ENCODE data around the gene MFRP. TPM values are rescaled to one million over a fixed set of nuclear protein-coding genes. Genes with fewer than 3 reads are reported as not detected.

The MFRP gene
- total RNA-seq, 2 experiments from 2014 or later, result not detected

DNA sequence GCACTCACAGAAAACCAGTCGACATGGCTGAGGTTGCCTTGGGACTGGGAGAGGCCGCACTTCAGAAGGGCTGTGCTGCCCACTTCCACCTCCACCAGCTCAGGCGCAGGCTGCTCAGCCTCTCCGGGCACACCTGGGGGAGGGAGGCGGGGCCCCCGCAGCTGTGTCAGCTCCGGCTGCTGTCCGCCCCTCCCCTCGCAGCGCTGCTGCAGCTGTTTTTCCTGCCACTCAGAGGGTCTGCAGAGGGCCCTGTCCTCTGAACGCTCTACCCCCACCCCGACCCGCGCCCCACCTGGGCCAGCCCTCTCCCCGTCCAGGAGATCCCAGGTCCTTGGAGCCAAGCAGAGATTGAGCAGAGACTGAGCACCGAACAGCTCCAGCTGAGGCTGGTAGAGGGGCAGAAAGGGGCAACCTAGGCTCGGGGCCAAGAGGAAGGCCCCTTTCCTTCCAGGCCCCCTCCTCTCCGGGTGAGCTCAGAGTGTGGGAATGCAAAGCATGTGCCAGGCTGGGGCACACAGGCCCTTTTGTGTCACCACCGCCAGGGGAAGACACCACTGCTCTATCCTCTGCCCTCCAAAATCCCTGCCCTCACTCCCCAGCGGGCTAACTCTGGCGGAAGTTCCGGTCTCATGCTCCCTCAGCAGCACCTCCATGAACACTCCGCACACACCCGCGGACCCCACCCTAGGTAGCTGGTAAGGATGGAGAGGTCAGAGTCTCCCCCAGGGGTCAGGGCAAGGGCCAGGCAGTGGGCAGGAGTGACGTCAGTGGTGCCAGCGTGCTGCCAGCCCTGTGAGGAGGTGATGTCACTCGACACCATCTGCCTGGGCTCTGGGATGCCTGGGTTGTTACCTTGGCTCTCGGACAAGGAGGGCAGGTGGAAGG, 31.1 kb downstream of the MFRP start:
- intact Hi-C loops (cut with DNase I, micrococcal nuclease), result no loop called here

DNA sequence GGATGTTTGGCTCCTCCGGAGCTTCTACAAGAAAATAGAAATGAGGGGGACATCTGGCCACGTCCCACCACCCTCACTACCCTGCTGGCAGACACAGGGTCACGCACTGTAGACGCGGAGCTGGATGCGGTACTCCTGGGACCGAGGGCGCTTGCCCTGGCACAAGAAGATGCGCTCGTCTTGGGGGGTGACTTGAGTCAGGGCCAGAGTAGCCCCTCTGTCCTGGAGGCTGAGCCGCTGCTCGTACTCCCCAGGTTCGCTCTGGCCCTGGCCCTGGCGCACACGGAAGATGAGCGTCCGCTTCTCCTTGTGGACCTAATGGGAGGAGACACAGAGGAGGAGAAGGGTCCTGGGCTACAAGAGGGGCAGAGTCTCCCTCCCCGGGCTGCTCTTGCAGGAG, 31.8 kb downstream of the MFRP start:
- no peak for ATAC-seq (ENCODE audit: poor library complexity)

More for the DNA sequence above, 31.1 kb downstream of the MFRP start:
- Histone ChIP-seq H3K4me1 (ENCODE audit: insufficient read depth, low read length) (peaks cover 59% of the 10 kb centered on the region), H3K36me3 (ENCODE audit: insufficient read depth, low read length) (no peaks in the 10 kb centered on the region), H3K9me3 (ENCODE audit: control insufficient read depth in 1 of 2, insufficient read depth in 1 of 2, low read length in 2 of 2) (no peaks in the 10 kb centered on the region), H3K27me3 (ENCODE audit: control insufficient read depth in 1 of 2, insufficient read depth in 2 of 2, low read length in 2 of 2) (peaks cover 33% of the 10 kb centered on the region in 2 experiments), H3K4me3 (ENCODE audit: low read length) (peak overlapping the region; percentile 51), H3K27ac (ENCODE audit: low read depth in 1 of 2, low read length in 2 of 2) (no peak overlapping the region)
- Mint-ChIP-seq H3K4me3 (peak overlapping the region; percentile 76), H3K36me3 (ENCODE audit: low read depth) (no peaks in the 10 kb centered on the region), H3K27me3 (peaks cover 41% of the 10 kb centered on the region), H3K27ac (no peak overlapping the region), H3K9me3 (no peaks in the 10 kb centered on the region), H3K4me1 (ENCODE audit: low read depth) (peaks cover 13% of the 10 kb centered on the region)
- TF ChIP-seq, protein P1, sequence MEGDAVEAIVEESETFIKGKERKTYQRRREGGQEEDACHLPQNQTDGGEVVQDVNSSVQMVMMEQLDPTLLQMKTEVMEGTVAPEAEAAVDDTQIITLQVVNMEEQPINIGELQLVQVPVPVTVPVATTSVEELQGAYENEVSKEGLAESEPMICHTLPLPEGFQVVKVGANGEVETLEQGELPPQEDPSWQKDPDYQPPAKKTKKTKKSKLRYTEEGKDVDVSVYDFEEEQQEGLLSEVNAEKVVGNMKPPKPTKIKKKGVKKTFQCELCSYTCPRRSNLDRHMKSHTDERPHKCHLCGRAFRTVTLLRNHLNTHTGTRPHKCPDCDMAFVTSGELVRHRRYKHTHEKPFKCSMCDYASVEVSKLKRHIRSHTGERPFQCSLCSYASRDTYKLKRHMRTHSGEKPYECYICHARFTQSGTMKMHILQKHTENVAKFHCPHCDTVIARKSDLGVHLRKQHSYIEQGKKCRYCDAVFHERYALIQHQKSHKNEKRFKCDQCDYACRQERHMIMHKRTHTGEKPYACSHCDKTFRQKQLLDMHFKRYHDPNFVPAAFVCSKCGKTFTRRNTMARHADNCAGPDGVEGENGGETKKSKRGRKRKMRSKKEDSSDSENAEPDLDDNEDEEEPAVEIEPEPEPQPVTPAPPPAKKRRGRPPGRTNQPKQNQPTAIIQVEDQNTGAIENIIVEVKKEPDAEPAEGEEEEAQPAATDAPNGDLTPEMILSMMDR (IDR thresholded peaks at IDR 0.05), result no peak
- peak in 12 of 14 experiments; percentile 30 to 76 (median 56) for DNase-seq
- POLR2A ChIA-PET, result interaction anchor here (0.6 to 3.2 kb wide), 7 partner anchors 8 to 248 kb away, joined by 3 to 15 read pairs (median 3); partner anchors contain the start of genes RNF26 and VPS11
- CTCF ChIA-PET, result interaction anchor here (0.9 to 2.2 kb wide), 6 partner anchors 8 to 111 kb away, joined by 4 to 6 read pairs (median 4); no protein-coding TSS in a partner anchor
- peak; percentile 63 for ATAC-seq (ENCODE audit: poor library complexity)

DNA sequence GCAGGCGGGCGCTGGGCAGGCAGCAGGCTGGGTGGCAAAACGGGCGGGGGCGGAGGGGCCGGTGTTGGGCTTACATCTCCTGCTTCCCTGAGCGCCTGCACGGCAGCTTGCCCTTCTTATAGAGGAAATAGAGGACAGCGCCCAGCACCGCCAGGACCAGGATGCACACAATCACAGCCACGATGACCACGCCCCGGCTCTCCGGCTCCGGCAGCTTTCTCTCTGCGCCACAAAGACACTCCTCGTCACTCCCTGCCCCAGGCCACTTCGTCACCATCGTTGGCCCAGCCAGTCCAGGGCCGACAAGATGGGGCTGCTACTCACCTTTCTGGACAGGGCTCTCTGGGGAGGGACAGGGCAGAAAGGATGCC, 35.8 kb downstream of the MFRP start:
- no peak for DNase-seq
- peaks cover 11% of the 10 kb centered on the region for H3K36me3 Mint-ChIP-seq (ENCODE audit: low read depth)
- TF ChIP-seq, protein P1 (IDR thresholded peaks at IDR 0.05), result no peak
- no peaks in the 10 kb centered on the region for H3K9me3 Mint-ChIP-seq
- ChIA-PET POLR2A (interaction anchor here (0.7 kb wide), 2 partner anchors 11 to 13 kb away, joined by 3 read pairs; no protein-coding TSS in a partner anchor), CTCF (no interaction called here)
- Histone ChIP-seq H3K27me3 (ENCODE audit: control insufficient read depth in 1 of 2, insufficient read depth in 2 of 2, low read length in 2 of 2) (peaks cover 13% of the 10 kb centered on the region in 2 experiments), H3K9me3 (ENCODE audit: control insufficient read depth in 1 of 2, insufficient read depth in 1 of 2, low read length in 2 of 2) (no peaks in the 10 kb centered on the region), H3K36me3 (ENCODE audit: insufficient read depth, low read length) (peaks cover 3% of the 10 kb centered on the region), H3K4me3 (ENCODE audit: low read length) (no peak overlapping the region), H3K4me1 (ENCODE audit: insufficient read depth, low read length) (peaks cover 32% of the 10 kb centered on the region), H3K27ac (ENCODE audit: low read depth in 1 of 2, low read length in 2 of 2) (no peak overlapping the region)
- intact Hi-C loops (cut with DNase I, micrococcal nuclease), result no loop called here
- peaks cover 20% of the 10 kb centered on the region for H3K4me1 Mint-ChIP-seq (ENCODE audit: low read depth)
- no peak overlapping the region for H3K4me3 Mint-ChIP-seq
- ATAC-seq (ENCODE audit: poor library complexity), result no peak
- peaks cover 15% of the 10 kb centered on the region for H3K27me3 Mint-ChIP-seq
- no peak overlapping the region for H3K27ac Mint-ChIP-seq

More for the DNA sequence above, 31.8 kb downstream of the MFRP start:
- Mint-ChIP-seq H3K27me3 (peaks cover 38% of the 10 kb centered on the region), H3K27ac (no peak overlapping the region), H3K4me3 (no peak overlapping the region), H3K4me1 (ENCODE audit: low read depth) (peaks cover 9% of the 10 kb centered on the region), H3K36me3 (ENCODE audit: low read depth) (no peaks in the 10 kb centered on the region), H3K9me3 (no peaks in the 10 kb centered on the region)
- CTCF ChIA-PET, result interaction anchor here (0.9 to 2.2 kb wide), 4 partner anchors 7 to 24 kb away, joined by 4 to 6 read pairs (median 4); no protein-coding TSS in a partner anchor
- TF ChIP-seq, protein P1 (IDR thresholded peaks at IDR 0.05), result no peak
- Histone ChIP-seq H3K4me3 (ENCODE audit: low read length) (peak overlapping the region; percentile 51), H3K4me1 (ENCODE audit: insufficient read depth, low read length) (peaks cover 53% of the 10 kb centered on the region), H3K27me3 (ENCODE audit: control insufficient read depth in 1 of 2, insufficient read depth in 2 of 2, low read length in 2 of 2) (peaks cover 32 to 33% of the 10 kb centered on the region in 2 experiments), H3K27ac (ENCODE audit: low read depth in 1 of 2, low read length in 2 of 2) (no peak overlapping the region), H3K36me3 (ENCODE audit: insufficient read depth, low read length) (no peaks in the 10 kb centered on the region), H3K9me3 (ENCODE audit: control insufficient read depth in 1 of 2, insufficient read depth in 1 of 2, low read length in 2 of 2) (no peaks in the 10 kb centered on the region)
- no peak for DNase-seq
- POLR2A ChIA-PET, result interaction anchor here (0.6 to 1.7 kb wide), 7 partner anchors 8 to 247 kb away, joined by 3 to 6 read pairs (median 3); partner anchors contain the start of genes RNF26 and VPS11
- intact Hi-C loops (cut with DNase I, micrococcal nuclease), result no loop called here
